HEK293 (cell line): ENCODE results near the gene KIAA1671.

ENCODE experiments used
- CTCF ChIP-seq: fragments of 450-650 bp; formaldehyde crosslinking; IDR thresholded peaks from 2 replicates; pipeline ENCODE4 v1.5.1; 2016; ENCODE audit warnings: missing biosample characterization, missing genetic modification characterization
- ZNF221 ChIP-seq: fragments of 450-650 bp; formaldehyde crosslinking; IDR thresholded peaks from 2 replicates; pipeline ENCODE4 v1.5.1; 2017; ENCODE audit warnings: missing biosample characterization, missing genetic modification characterization, borderline replicate concordance
- ZNF292 ChIP-seq: fragments of 450-650 bp; formaldehyde crosslinking; IDR thresholded peaks from 2 replicates; pipeline ENCODE4 v1.5.1; 2016; ENCODE audit warnings: low read depth, missing biosample characterization, missing genetic modification characterization, borderline replicate concordance
- ZNF830 ChIP-seq: fragments of 450-650 bp; IDR thresholded peaks from 2 replicates; pipeline ENCODE4 v1.5.0; 2018; ENCODE audit warnings: missing biosample characterization, missing genetic modification characterization, low read depth, mild to moderate bottlenecking, moderate library complexity
- TF ChIP-seq, protein P1 (sequence below): fragments of 450-650 bp; formaldehyde crosslinking; IDR thresholded peaks from 2 replicates; pipeline ENCODE4 v1.5.1; 2016; ENCODE audit warnings: missing biosample characterization, missing genetic modification characterization
- TF ChIP-seq, protein P2 (sequence below): fragments of 450-650 bp; formaldehyde crosslinking; IDR thresholded peaks from 2 replicates; pipeline ENCODE4 v1.5.1; 2016; ENCODE audit warnings: missing biosample characterization, missing genetic modification characterization

DNA sequence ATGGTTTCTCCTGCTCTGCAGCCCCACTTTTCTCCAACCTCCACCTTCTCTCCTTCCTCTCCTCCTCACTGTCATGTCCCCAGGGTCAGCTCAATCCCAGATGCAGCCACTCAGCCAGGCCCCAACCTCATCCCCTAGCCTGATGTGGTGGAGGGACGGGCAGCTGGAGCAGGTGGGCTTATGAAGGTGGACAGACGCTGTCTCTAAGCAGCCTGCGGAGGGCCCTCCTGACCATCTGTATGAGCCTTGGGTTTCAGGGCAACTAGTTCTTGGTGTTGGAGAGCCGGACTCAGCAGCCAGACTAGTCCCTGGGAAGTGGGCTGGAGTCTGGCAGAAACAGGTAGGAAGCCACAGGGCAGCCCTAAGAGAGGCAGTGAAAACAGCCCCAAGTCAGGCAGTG lies 285.0 kb downstream of the KIAA1671 start:
- no peak for TF ChIP-seq ZNF292 (tag by site-specific recombination)
- TF ChIP-seq, protein P1, sequence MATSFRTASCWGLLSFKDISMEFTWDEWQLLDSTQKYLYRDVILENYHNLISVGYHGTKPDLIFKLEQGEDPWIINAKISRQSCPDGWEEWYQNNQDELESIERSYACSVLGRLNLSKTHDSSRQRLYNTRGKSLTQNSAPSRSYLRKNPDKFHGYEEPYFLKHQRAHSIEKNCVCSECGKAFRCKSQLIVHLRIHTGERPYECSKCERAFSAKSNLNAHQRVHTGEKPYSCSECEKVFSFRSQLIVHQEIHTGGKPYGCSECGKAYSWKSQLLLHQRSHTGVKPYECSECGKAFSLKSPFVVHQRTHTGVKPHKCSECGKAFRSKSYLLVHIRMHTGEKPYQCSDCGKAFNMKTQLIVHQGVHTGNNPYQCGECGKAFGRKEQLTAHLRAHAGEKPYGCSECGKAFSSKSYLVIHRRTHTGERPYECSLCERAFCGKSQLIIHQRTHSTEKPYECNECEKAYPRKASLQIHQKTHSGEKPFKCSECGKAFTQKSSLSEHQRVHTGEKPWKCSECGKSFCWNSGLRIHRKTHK = no peak
- TF ChIP-seq, protein P2, sequence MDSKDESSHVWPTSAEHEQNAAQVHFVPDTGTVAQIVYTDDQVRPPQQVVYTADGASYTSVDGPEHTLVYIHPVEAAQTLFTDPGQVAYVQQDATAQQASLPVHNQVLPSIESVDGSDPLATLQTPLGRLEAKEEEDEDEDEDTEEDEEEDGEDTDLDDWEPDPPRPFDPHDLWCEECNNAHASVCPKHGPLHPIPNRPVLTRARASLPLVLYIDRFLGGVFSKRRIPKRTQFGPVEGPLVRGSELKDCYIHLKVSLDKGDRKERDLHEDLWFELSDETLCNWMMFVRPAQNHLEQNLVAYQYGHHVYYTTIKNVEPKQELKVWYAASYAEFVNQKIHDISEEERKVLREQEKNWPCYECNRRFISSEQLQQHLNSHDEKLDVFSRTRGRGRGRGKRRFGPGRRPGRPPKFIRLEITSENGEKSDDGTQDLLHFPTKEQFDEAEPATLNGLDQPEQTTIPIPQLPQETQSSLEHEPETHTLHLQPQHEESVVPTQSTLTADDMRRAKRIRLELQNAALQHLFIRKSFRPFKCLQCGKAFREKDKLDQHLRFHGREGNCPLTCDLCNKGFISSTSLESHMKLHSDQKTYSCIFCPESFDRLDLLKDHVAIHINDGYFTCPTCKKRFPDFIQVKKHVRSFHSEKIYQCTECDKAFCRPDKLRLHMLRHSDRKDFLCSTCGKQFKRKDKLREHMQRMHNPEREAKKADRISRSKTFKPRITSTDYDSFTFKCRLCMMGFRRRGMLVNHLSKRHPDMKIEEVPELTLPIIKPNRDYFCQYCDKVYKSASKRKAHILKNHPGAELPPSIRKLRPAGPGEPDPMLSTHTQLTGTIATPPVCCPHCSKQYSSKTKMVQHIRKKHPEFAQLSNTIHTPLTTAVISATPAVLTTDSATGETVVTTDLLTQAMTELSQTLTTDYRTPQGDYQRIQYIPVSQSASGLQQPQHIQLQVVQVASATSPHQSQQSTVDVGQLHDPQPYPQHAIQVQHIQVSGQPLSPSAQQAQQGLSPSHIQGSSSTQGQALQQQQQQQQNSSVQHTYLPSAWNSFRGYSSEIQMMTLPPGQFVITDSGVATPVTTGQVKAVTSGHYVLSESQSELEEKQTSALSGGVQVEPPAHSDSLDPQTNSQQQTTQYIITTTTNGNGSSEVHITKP (tag by site-specific recombination) = no peak
- TF ChIP-seq ZNF830 (tag by site-specific recombination) = no peak
- TF ChIP-seq CTCF (tag by site-specific recombination) = no peak
- TF ChIP-seq ZNF221 = no peak
